ENCODE results near the gene ATP5F1D.

GRCh38 chr19:1226522-1227303, 14.8 kb upstream of the ATP5F1D start:
- TF ChIP-seq CTCF (IDR thresholded peaks at IDR 0.05), result no peak
- TF ChIP-seq EZH2 (IDR thresholded peaks at IDR 0.05; ENCODE audit: borderline replicate concordance, insufficient read depth, low read depth, low read length, poor library complexity, severe bottlenecking), result no peak
